Measurements from ENCODE around the gene PHC3. TPM values are rescaled to one million over a fixed set of nuclear protein-coding genes. Genes with fewer than 3 reads are reported as not detected.
"Not testable (repeated sequence)": the region's sequence is repeated elsewhere in the genome, so short reads cannot be mapped to it uniquely, and the experiment has no call there.

The PHC3 gene
- total RNA-seq, 1 donor from 2014 or later: 32.4 TPM

GRCh38 chr3:170204023-170204472 lies 22.5 kb upstream of the PHC3 start:
- Mint-ChIP-seq H3K36me3 (ENCODE audit: low read depth, unreplicated experiment) (no peaks in the 10 kb centered on the region), H3K27me3 (ENCODE audit: unreplicated experiment) (no peaks in the 10 kb centered on the region), H3K9me3 (ENCODE audit: unreplicated experiment) (no peaks in the 10 kb centered on the region), H3K27ac (ENCODE audit: unreplicated experiment) (no peak overlapping the region), H3K4me3 (ENCODE audit: unreplicated experiment) (no peak overlapping the region), H3K4me1 (ENCODE audit: unreplicated experiment) (no peaks in the 10 kb centered on the region)
- no peak for TF ChIP-seq CTCF (IDR thresholded peaks at IDR 0.05; ENCODE audit: unreplicated experiment)
- no peak for DNase-seq (ENCODE audit: low spot score)

- no peaks in the 10 kb centered on the region for H3K9me3 Mint-ChIP-seq (ENCODE audit: unreplicated experiment)
- H3K27ac Mint-ChIP-seq (ENCODE audit: unreplicated experiment): no peak overlapping the region
- H3K27me3 Mint-ChIP-seq (ENCODE audit: unreplicated experiment): no peaks in the 10 kb centered on the region
- DNase-seq (ENCODE audit: low spot score): no peak
- H3K36me3 Mint-ChIP-seq (ENCODE audit: low read depth, unreplicated experiment): no peaks in the 10 kb centered on the region
- H3K4me1 Mint-ChIP-seq (ENCODE audit: unreplicated experiment): no peaks in the 10 kb centered on the region
- no peak overlapping the region for H3K4me3 Mint-ChIP-seq (ENCODE audit: unreplicated experiment)
- TF ChIP-seq CTCF (IDR thresholded peaks at IDR 0.05; ENCODE audit: unreplicated experiment): no peak
Measured at GRCh38 chr3:170203457-170203856, 21.9 kb upstream of the PHC3 start.

- TF ChIP-seq CTCF (IDR thresholded peaks at IDR 0.05; ENCODE audit: unreplicated experiment): no peak
- DNase-seq (ENCODE audit: low spot score): no peak
- H3K9me3 Mint-ChIP-seq (ENCODE audit: unreplicated experiment): no peaks in the 10 kb centered on the region
- H3K4me1 Mint-ChIP-seq (ENCODE audit: unreplicated experiment): no peaks in the 10 kb centered on the region
- no peaks in the 10 kb centered on the region for H3K36me3 Mint-ChIP-seq (ENCODE audit: low read depth, unreplicated experiment)
- no peaks in the 10 kb centered on the region for H3K27me3 Mint-ChIP-seq (ENCODE audit: unreplicated experiment)
- no peak overlapping the region for H3K4me3 Mint-ChIP-seq (ENCODE audit: unreplicated experiment)
- H3K27ac Mint-ChIP-seq (ENCODE audit: unreplicated experiment): no peak overlapping the region
Measured at GRCh38 chr3:170201527-170201926, 20.0 kb upstream of the PHC3 start.

GRCh38 chr3:170200987-170201386 lies 19.5 kb upstream of the PHC3 start:
- Mint-ChIP-seq H3K4me3 (ENCODE audit: unreplicated experiment) (no peak overlapping the region), H3K27ac (ENCODE audit: unreplicated experiment) (no peak overlapping the region), H3K9me3 (ENCODE audit: unreplicated experiment) (no peaks in the 10 kb centered on the region), H3K36me3 (ENCODE audit: low read depth, unreplicated experiment) (no peaks in the 10 kb centered on the region), H3K4me1 (ENCODE audit: unreplicated experiment) (no peaks in the 10 kb centered on the region), H3K27me3 (ENCODE audit: unreplicated experiment) (no peaks in the 10 kb centered on the region)
- no peak for TF ChIP-seq CTCF (IDR thresholded peaks at IDR 0.05; ENCODE audit: unreplicated experiment)
- DNase-seq (ENCODE audit: low spot score): no peak

GRCh38 chr3:170196833-170197232 lies 15.3 kb upstream of the PHC3 start:
- no peaks in the 10 kb centered on the region for H3K36me3 Mint-ChIP-seq (ENCODE audit: low read depth, unreplicated experiment)

GRCh38 chr3:170195759-170196158 lies 14.2 kb upstream of the PHC3 start:
- not testable (repeated sequence) for H3K36me3 Mint-ChIP-seq (ENCODE audit: low read depth, unreplicated experiment); DNase-seq (ENCODE audit: low spot score); H3K4me3 Mint-ChIP-seq (ENCODE audit: unreplicated experiment); H3K27ac Mint-ChIP-seq (ENCODE audit: unreplicated experiment); H3K27me3 Mint-ChIP-seq (ENCODE audit: unreplicated experiment); H3K9me3 Mint-ChIP-seq (ENCODE audit: unreplicated experiment); H3K4me1 Mint-ChIP-seq (ENCODE audit: unreplicated experiment)

More at GRCh38 chr3:170196833-170197232, 15.3 kb upstream of the PHC3 start:
- Mint-ChIP-seq H3K27ac (ENCODE audit: unreplicated experiment) (no peak overlapping the region), H3K27me3 (ENCODE audit: unreplicated experiment) (peaks cover 2% of the 10 kb centered on the region), H3K9me3 (ENCODE audit: unreplicated experiment) (no peaks in the 10 kb centered on the region), H3K4me3 (ENCODE audit: unreplicated experiment) (no peak overlapping the region), H3K4me1 (ENCODE audit: unreplicated experiment) (no peaks in the 10 kb centered on the region)
- TF ChIP-seq CTCF (IDR thresholded peaks at IDR 0.05; ENCODE audit: unreplicated experiment): no peak
- DNase-seq (ENCODE audit: low spot score): no peak

Data from endothelial cell (in vitro differentiated cells).